GM12878 (cell line): Measurements from ENCODE around the gene NME7.

Experiments
- BHLHE40 ChIP-seq, 2 experiments: fragments of 450-650 bp in 1 of 2; IDR thresholded peaks; 2 replicates each; pipeline ENCODE4 v1.6.1; 2011 to 2017; ENCODE audit warnings: low read depth in 2 of 2, borderline replicate concordance in 1 of 2, improper control_type of control experiment in 1 of 2, low read length in 1 of 2, mild to moderate bottlenecking in 1 of 2
- ESRRA ChIP-seq: IDR thresholded peaks from 2 replicates; pipeline ENCODE4 v1.6.1; 2012; ENCODE audit warnings: mild to moderate bottlenecking, low read length, improper control_type of control experiment

GRCh38 chr1:169235568-169235967, 132.0 kb downstream of the NME7 start:
- TF ChIP-seq ESRRA (no peak), BHLHE40 (IDR thresholded peaks at IDR 0.05; ENCODE audit: borderline replicate concordance in 1 of 2, low read depth in 2 of 2, low read length in 1 of 2) (no peak)
